Measurements from ENCODE around the gene EPHA4.
"Not testable (repeated sequence)": the region's sequence is repeated elsewhere in the genome, so short reads cannot be mapped to it uniquely, and the experiment has no call there.

Gene EPHA4

GRCh38 chr2:221532641-221533040 lies 39.5 kb downstream of the EPHA4 start:
- DNase-seq: peak; percentile 29

GRCh38 chr2:221530653-221531037 lies 41.5 kb downstream of the EPHA4 start:
- peak; percentile 59 for DNase-seq

- peak; percentile 88 for DNase-seq
Observed at GRCh38 chr2:221529943-221530652, 42.0 kb downstream of the EPHA4 start.

GRCh38 chr2:221529177-221529942 lies 42.7 kb downstream of the EPHA4 start:
- peak; percentile 54 for DNase-seq

GRCh38 chr2:221527776-221528309 lies 44.3 kb downstream of the EPHA4 start:
- peak; percentile 12 for DNase-seq

- peak; percentile 48 for DNase-seq
Observed at GRCh38 chr2:221524158-221524557, 47.9 kb downstream of the EPHA4 start.

GRCh38 chr2:221521233-221521845 lies 50.8 kb downstream of the EPHA4 start:
- no peak for DNase-seq

- DNase-seq: peak; percentile 8
Observed at GRCh38 chr2:221518935-221519625, 53.0 kb downstream of the EPHA4 start.

- DNase-seq: peak; percentile 13
Observed at GRCh38 chr2:221518201-221518934, 53.7 kb downstream of the EPHA4 start.

GRCh38 chr2:221517696-221518151 lies 54.4 kb downstream of the EPHA4 start:
- DNase-seq: no peak

- DNase-seq: no peak
Observed at GRCh38 chr2:221517146-221517695, 54.9 kb downstream of the EPHA4 start.

- DNase-seq: peak; percentile 13
Observed at GRCh38 chr2:221515864-221516263, 56.2 kb downstream of the EPHA4 start.

GRCh38 chr2:221514305-221515040 lies 57.6 kb downstream of the EPHA4 start:
- peak; percentile 70 for DNase-seq

- peak; percentile 70 for DNase-seq
Observed at GRCh38 chr2:221513232-221513631, 58.9 kb downstream of the EPHA4 start.

- not testable (repeated sequence) for DNase-seq
Observed at GRCh38 chr2:221511325-221511724, 60.8 kb downstream of the EPHA4 start.

- DNase-seq: no peak
Observed at GRCh38 chr2:221506469-221506868, 65.6 kb downstream of the EPHA4 start.

GRCh38 chr2:221505605-221506004 lies 66.5 kb downstream of the EPHA4 start:
- no peak for DNase-seq

- DNase-seq: no peak
Observed at GRCh38 chr2:221504905-221505304, 67.2 kb downstream of the EPHA4 start.

GRCh38 chr2:221503965-221504364 lies 68.1 kb downstream of the EPHA4 start:
- DNase-seq: no peak

- DNase-seq: no peak
Observed at GRCh38 chr2:221502270-221503010, 69.7 kb downstream of the EPHA4 start.

Measured in NCI-H69 (cell line).